GM12891 (cell line): Measurements from ENCODE around the gene OPCML.

Experiments
- DNase-seq: peaks from one replicate; pipeline ENCODE4 v3.0.0; 2011; ENCODE audit warnings: low spot score; ENCODE audit not compliant: insufficient read length
- FAIRE-seq: peaks from 2 replicates; lab custom pipeline; 2011; peaks lifted over from hg19 to GRCh38; lab: Jason Lieb, UNC
- PAX5 ChIP-seq: IDR thresholded peaks from 2 replicates; pipeline ENCODE4 v1.6.1; 2011; ENCODE audit warnings: low read length, moderate library complexity, mild to moderate bottlenecking; ENCODE audit not compliant: insufficient read depth, severe bottlenecking
- POLR2A ChIP-seq: IDR thresholded peaks from 2 replicates; pipeline ENCODE4 v1.6.1; 2011; ENCODE audit warnings: low read depth, low read length, control low read depth
- POLR2AphosphoS5 ChIP-seq: IDR thresholded peaks from 2 replicates; pipeline ENCODE4 v1.6.1; 2011; ENCODE audit warnings: low read depth, low read length, control low read depth
- POU2F2 ChIP-seq: IDR thresholded peaks from 2 replicates; pipeline ENCODE4 v1.6.1; 2011; ENCODE audit warnings: low read depth, mild to moderate bottlenecking, control low read depth, low read length, moderate library complexity
- SPI1 ChIP-seq: IDR thresholded peaks from 2 replicates; pipeline ENCODE4 v1.6.1; 2011; ENCODE audit warnings: low read depth, low read length, control low read depth
- TAF1 ChIP-seq: IDR thresholded peaks from 2 replicates; pipeline ENCODE4 v1.6.1; 2011; ENCODE audit warnings: low read depth, low read length, control low read depth

Gene OPCML

DNA sequence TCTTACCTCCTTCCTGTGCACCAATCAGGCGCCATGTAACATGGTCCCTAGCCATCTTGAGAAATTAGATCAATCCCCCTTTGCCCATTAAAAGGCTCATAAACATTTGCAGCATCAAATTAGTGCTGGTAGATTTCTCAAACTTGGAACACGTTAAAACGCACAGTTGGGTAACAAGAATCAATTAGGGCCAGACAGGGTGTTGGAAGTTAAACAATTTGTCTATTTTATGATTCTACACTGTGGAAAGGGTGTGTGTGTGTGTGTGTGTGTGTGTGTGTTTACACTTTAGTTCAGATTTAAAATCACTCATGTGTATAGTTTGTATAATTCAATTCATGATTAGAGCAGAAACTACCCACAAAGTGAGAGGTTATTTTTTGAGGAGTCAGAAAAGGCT, 682.0 kb downstream of the OPCML start:
- no peak for DNase-seq
- TF ChIP-seq POLR2AphosphoS5 (no peak), TAF1 (no peak), PAX5 (no peak), POU2F2 (no peak), SPI1 (no peak), POLR2A (no peak)
- no peak for FAIRE-seq

DNA sequence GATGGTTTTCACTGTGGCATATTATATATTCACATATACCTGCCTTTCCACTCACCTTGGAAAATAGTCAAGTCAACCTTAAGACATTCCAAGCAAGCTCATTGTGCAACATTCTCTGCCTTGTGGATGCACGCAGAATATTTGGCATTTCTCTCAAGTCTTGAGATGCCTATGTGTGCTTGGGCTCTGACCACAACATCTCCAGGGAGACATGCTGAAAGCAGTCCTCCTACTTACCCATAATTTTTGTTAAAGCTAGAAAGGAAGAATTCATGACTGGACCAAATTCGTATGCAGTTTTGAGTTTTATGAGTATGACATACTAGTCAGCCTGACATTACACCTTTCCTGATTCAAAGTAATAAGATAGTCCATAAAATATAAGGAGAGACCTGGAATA, 684.0 kb downstream of the OPCML start:
- TF ChIP-seq POU2F2 (no peak), POLR2AphosphoS5 (no peak), TAF1 (no peak), POLR2A (no peak), PAX5 (no peak), SPI1 (no peak)
- DNase-seq (no peak), FAIRE-seq (no peak)

DNA sequence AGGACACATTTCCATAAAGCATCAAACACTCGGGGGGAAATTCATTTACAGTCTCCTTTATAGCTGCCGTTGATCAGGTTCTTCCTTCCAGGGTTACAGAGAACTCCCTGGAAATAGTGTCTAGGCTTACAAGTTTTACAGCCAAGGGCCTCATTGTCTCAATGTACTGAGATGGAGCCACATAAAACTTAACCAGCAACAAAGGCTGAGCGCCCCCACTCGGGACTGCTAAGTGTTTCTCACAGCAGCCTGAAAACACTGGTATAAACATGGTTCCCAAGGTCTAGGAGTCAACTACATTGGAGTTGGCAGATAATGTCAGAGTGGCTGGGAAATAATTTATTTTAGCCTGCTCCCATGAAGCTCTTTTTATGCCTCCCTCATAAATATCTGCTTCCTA, 686.2 kb downstream of the OPCML start:
- FAIRE-seq (no peak), DNase-seq (no peak)
- no peak for TF ChIP-seq PAX5
- no peak for TF ChIP-seq TAF1
- TF ChIP-seq SPI1, result no peak
- TF ChIP-seq POU2F2, result no peak
- no peak for TF ChIP-seq POLR2AphosphoS5
- TF ChIP-seq POLR2A, result no peak

DNA sequence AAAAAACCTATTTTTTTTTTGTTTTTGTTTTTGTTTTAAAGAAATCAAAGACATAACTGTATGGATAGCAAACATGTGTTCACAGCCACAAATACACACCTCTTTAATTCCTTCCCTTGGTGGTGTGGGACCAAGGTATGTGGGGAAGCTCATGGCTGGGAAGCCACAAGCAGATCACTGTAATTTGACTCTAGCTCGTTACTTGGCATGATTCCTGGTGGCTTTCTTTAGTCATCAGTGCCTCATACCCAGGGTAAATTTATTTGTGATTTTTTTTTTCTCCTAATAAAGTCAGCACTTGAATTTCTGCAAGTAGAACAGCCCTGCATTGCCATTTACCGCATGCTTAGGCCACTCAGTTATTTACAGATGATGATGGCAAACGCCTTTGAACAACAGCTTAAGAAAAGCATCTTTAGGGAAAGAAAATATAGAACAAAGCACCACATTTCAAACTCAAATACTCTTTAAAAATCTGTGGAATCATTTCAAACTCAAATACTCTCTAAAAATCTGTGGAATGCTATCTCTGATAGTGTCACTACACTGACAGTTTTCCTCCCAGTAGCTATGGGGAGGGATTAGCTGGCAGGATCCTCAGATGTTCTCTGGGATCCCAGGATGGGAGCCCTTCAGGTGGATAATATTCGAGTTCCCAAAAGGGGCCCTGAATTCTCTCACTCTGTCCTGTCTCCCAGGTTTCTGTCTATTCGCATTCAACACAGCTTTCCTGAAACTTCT, 687.2 kb downstream of the OPCML start:
- FAIRE-seq, result no peak
- no peak for DNase-seq

DNA sequence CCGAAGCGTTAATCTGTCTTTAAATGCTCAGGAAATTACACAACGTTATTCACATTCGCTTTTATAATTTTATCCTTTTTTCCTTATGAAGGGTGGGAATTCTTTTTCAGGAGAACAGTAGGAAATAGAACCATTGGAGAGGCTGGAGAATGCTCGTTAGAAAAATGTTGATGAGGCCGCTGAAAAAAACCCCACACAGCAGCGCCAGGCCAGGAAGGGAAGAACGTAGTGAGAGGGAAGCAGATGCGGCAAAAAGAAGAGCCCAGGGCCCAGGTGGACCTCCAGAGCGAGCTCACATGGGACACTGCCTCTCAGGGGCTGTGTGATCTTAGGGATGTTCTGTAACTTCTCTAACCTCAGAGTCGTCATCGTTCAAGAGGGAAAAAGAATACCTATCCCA, 691.6 kb downstream of the OPCML start:
- DNase-seq (no peak), FAIRE-seq (no peak)
- TF ChIP-seq POLR2A, result no peak
- no peak for TF ChIP-seq POLR2AphosphoS5
- no peak for TF ChIP-seq PAX5
- no peak for TF ChIP-seq TAF1
- TF ChIP-seq SPI1, result no peak
- TF ChIP-seq POU2F2, result no peak

More for the DNA sequence above, 687.2 kb downstream of the OPCML start:
- TF ChIP-seq POLR2AphosphoS5 (no peak), TAF1 (no peak), SPI1 (no peak), POU2F2 (no peak), POLR2A (no peak), PAX5 (no peak)

DNA sequence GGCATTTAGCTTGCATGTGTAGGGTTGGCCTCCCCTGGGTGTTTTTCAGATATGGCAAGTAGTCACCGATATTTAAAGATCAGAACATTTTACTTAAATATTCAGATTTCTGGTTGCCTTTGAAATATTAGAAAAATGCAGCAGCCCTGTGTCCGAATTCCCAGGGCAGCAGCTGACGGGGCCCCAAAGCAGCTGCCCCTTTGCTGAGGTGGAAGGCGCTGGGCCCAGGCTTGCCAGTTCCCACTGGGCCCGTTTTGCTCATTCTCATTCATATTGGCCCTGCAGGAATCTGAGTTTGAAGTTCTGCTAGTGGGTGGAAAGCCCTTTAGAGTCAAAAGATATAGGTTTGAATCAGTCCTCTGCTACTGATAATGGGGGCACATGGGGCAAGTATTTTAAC, 692.1 kb downstream of the OPCML start:
- no peak for FAIRE-seq
- TF ChIP-seq POLR2A (no peak), POU2F2 (no peak), POLR2AphosphoS5 (no peak), SPI1 (no peak), TAF1 (no peak), PAX5 (no peak)

DNA sequence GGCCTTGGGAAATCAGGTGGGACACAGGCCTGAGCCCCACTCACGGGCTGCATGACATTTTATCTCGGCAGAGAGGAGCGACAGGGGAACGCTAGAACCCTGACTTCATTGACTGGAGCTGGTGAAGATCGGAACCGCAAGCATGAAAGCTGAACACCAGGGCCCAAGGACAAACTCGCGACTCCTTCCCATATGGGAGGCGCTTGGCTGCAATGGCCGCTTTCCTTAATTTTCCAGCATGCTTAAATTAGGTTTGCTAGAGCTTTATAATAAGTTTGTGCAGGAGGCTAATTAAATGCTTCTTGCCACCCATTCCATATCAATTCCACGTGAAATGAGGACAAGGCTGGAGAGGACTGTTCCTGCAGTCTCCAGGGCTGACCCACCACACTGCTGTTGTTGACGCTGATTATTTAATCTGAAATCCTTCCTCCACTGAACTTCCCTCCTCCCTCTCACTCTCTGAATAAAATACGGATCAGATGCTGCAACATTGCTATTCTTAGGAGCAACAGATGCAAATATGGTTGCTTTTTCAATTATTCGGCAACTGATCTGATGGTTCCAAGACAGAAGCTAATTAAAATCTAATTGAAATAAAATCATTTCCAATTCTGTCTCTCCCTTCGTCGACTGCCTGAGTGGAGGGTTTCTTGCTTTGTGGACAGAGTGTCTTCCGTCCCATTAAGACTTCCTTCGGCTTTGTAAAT, 692.9 kb downstream of the OPCML start:
- DNase-seq (no peak), FAIRE-seq (no peak)
- no peak for TF ChIP-seq POU2F2
- TF ChIP-seq SPI1, result no peak
- no peak for TF ChIP-seq PAX5
- no peak for TF ChIP-seq POLR2A
- no peak for TF ChIP-seq TAF1
- no peak for TF ChIP-seq POLR2AphosphoS5

More for the DNA sequence above, 692.1 kb downstream of the OPCML start:
- DNase-seq, result no peak

DNA sequence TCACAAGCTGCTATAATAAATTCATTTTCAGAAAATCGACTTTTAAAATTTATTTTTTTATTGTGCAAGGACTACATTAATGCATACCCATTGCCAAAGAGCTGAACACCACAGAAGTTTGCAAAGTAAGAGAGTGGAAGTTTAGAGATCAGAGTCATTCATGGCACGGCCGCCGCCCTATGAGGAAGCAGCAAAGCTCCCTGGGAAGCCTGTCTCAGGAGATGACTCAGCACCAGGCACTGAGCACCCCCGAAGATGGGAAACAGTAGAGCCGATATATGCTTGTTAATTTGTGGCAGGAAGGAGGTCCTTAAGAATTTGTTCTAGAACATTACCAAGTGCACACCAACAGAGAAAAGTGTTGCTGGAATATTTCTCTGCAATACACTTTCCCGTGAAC, 693.7 kb downstream of the OPCML start:
- TF ChIP-seq POLR2A, result no peak
- no peak for TF ChIP-seq PAX5
- TF ChIP-seq SPI1, result no peak
- TF ChIP-seq TAF1, result no peak
- no peak for TF ChIP-seq POLR2AphosphoS5
- TF ChIP-seq POU2F2, result no peak
- FAIRE-seq (no peak), DNase-seq (no peak)

DNA sequence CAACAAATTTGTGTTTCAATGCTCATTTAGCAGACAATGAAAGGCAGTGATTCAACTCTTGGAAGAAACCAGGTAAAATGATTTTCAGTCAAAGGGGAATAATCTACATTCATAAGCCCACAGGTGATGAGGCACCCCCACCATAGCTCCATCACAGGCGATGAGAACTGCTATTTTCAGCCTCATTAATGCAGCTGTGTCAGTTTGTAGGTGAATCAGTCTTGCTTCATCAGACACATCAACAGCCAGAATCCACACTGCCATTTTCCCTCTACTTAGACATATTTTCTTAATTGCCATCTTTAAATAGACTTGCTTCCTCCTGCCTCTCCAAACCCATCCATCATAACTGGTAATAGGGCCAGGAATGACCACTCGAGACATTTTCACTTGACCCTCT, 701.0 kb downstream of the OPCML start:
- no peak for FAIRE-seq
- no peak for DNase-seq

DNA sequence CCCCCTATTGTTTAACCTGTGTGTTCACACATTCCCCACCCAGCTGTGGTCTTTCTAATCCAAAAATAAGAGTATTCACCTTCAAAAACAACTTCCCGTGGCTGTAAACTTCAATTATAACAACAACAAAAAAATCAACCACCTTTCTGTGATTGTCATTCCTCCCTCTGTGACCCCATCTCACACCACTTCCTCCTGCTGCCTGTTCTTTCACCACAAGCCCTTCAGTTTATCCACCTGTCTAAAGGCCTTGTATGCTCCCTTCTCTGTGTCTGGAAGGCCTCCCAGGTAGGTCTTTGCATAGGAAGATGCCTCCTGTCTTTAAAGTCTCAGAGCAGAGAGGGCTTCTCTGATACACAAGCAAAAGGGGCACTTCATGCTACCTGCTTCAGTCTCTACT, 707.7 kb downstream of the OPCML start:
- no peak for FAIRE-seq
- TF ChIP-seq POLR2A (no peak), PAX5 (no peak), SPI1 (no peak), POU2F2 (no peak), TAF1 (no peak), POLR2AphosphoS5 (no peak)
- no peak for DNase-seq

More for the DNA sequence above, 701.0 kb downstream of the OPCML start:
- no peak for TF ChIP-seq SPI1
